Measurements from ENCODE around the gene AAGAB. TPM values are rescaled to one million over a fixed set of nuclear protein-coding genes. Genes with fewer than 3 reads are reported as not detected.

Gene AAGAB
- total and polyA plus RNA-seq, 2 donors (not counting 1 experiment from before 2014, with no cell fraction given), result 9.4 to 25.0 TPM

GRCh38 chr15:67186226-67186649 lies 68.2 kb downstream of the AAGAB start:
- H4K20me1 ChIP-seq (ENCODE audit: control insufficient read depth, insufficient read depth, low read length, poor library complexity, severe bottlenecking), result peaks cover 5% of the 10 kb centered on the region
- intact Hi-C loops (cut with micrococcal nuclease), result no loop called here
- H3K4me2 ChIP-seq (replicated peaks; ENCODE audit: low read depth, low read length, poor library complexity, severe bottlenecking), result no peak overlapping the region
- H3K27me3 ChIP-seq (replicated peaks in 1 of 4; ENCODE audit: control extremely low read depth in 1 of 4, control insufficient read depth in 3 of 4, insufficient read depth in 4 of 4, low read length in 3 of 4), result no peaks in the 10 kb centered on the region
- TF ChIP-seq EZH2 (IDR thresholded peaks at IDR 0.05; ENCODE audit: borderline replicate concordance, insufficient read depth, low read depth, low read length, poor library complexity, severe bottlenecking) (no peak), CTCF (IDR thresholded peaks at IDR 0.05) (no peak)
- no peaks in the 10 kb centered on the region for H3K79me2 ChIP-seq (ENCODE audit: control insufficient read depth, insufficient read depth, low read length)
- no peak overlapping the region for H2AFZ ChIP-seq (ENCODE audit: insufficient read depth, low read depth, low read length, poor library complexity, severe bottlenecking)
- peak overlapping the region in 1 of 2 donors; percentile 27 for H3K27ac ChIP-seq (ENCODE audit: low read length in 2 of 2)
- H3K9me3 Mint-ChIP-seq (ENCODE audit: insufficient read depth), result no peaks in the 10 kb centered on the region
- no peak overlapping the region for H3K9ac ChIP-seq (ENCODE audit: low read length)
- ChIA-PET CTCF (no interaction called here), POLR2A (no interaction called here)
- H3K36me3 ChIP-seq (replicated peaks in 1 of 2; ENCODE audit: control extremely low read depth in 1 of 2, control insufficient read depth in 1 of 2, extremely low read depth in 1 of 2, insufficient read depth in 2 of 2, low read length in 1 of 2), result peaks cover 3 to 90% of the 10 kb centered on the region in 2 experiments
- ATAC-seq (ENCODE audit: low read depth), result no peak
- H3K4me3 Mint-ChIP-seq, result no peak overlapping the region
- DNase-seq, result no peak
- H3K4me1 ChIP-seq (ENCODE audit: control insufficient read depth in 2 of 2, insufficient read depth in 2 of 2, low read length in 2 of 2), result peaks cover 0 to 3% of the 10 kb centered on the region in 2 donors
- H3K27ac Mint-ChIP-seq, result peak overlapping the region; percentile 63
- no peak overlapping the region for H3K4me3 ChIP-seq (ENCODE audit: control extremely low read depth in 1 of 5, extremely low read depth in 1 of 5, insufficient read depth in 1 of 5, low read depth in 2 of 5, low read length in 4 of 5)
- peaks cover 12% of the 10 kb centered on the region for H3K4me1 Mint-ChIP-seq
- no peaks in the 10 kb centered on the region for H3K27me3 Mint-ChIP-seq
- whole genome bisulfite sequencing (ENCODE audit: insufficient coverage), result 96% methylated on average over 3 of the region's 6 CpGs
- H3K9me3 ChIP-seq (ENCODE audit: control extremely low read depth in 1 of 3, control insufficient read depth in 2 of 3, insufficient read depth in 1 of 3, low read length in 2 of 3), result no peaks in the 10 kb centered on the region

GRCh38 chr15:67185621-67186225 lies 68.7 kb downstream of the AAGAB start:
- Mint-ChIP-seq H3K9me3 (ENCODE audit: insufficient read depth) (no peaks in the 10 kb centered on the region), H3K4me3 (no peak overlapping the region), H3K27me3 (no peaks in the 10 kb centered on the region), H3K4me1 (peaks cover 12% of the 10 kb centered on the region), H3K27ac (peak overlapping the region; percentile 67)
- H3K79me2 ChIP-seq (ENCODE audit: control insufficient read depth, insufficient read depth, low read length), result no peaks in the 10 kb centered on the region
- peaks cover 5% of the 10 kb centered on the region for H4K20me1 ChIP-seq (ENCODE audit: control insufficient read depth, insufficient read depth, low read length, poor library complexity, severe bottlenecking)
- H3K9me3 ChIP-seq (ENCODE audit: control extremely low read depth in 1 of 3, control insufficient read depth in 2 of 3, insufficient read depth in 1 of 3, low read length in 2 of 3), result no peaks in the 10 kb centered on the region
- H3K9ac ChIP-seq (ENCODE audit: low read length), result no peak overlapping the region
- intact Hi-C loops (cut with micrococcal nuclease), result no loop called here
- DNase-seq (no peak), ATAC-seq (ENCODE audit: low read depth) (no peak)
- H3K27me3 ChIP-seq (replicated peaks in 1 of 4; ENCODE audit: control extremely low read depth in 1 of 4, control insufficient read depth in 3 of 4, insufficient read depth in 4 of 4, low read length in 3 of 4), result no peaks in the 10 kb centered on the region
- H2AFZ ChIP-seq (ENCODE audit: insufficient read depth, low read depth, low read length, poor library complexity, severe bottlenecking), result no peak overlapping the region
- TF ChIP-seq EZH2 (IDR thresholded peaks at IDR 0.05; ENCODE audit: borderline replicate concordance, insufficient read depth, low read depth, low read length, poor library complexity, severe bottlenecking), result no peak
- TF ChIP-seq CTCF (IDR thresholded peaks at IDR 0.05), result no peak
- ChIA-PET POLR2A (no interaction called here), CTCF (no interaction called here)
- no peak overlapping the region for H3K4me3 ChIP-seq (ENCODE audit: control extremely low read depth in 1 of 5, extremely low read depth in 1 of 5, insufficient read depth in 1 of 5, low read depth in 2 of 5, low read length in 4 of 5)
- peaks cover 0 to 3% of the 10 kb centered on the region in 2 donors for H3K4me1 ChIP-seq (ENCODE audit: control insufficient read depth in 2 of 2, insufficient read depth in 2 of 2, low read length in 2 of 2)
- no peak overlapping the region for H3K4me2 ChIP-seq (replicated peaks; ENCODE audit: low read depth, low read length, poor library complexity, severe bottlenecking)
- peaks cover 0 to 88% of the 10 kb centered on the region in 2 experiments for H3K36me3 ChIP-seq (replicated peaks in 1 of 2; ENCODE audit: control extremely low read depth in 1 of 2, control insufficient read depth in 1 of 2, extremely low read depth in 1 of 2, insufficient read depth in 2 of 2, low read length in 1 of 2)
- peak overlapping the region in 1 of 2 donors; percentile 27 for H3K27ac ChIP-seq (ENCODE audit: low read length in 2 of 2)
- 63% methylated on average over 9 of the region's 9 CpGs for WGBS (ENCODE audit: insufficient coverage)

Measured in B cell (primary cell).